NCI-H82 (cell line): ENCODE results near the gene SLC39A13.

Experiments
- DNase-seq: peaks from one replicate; lab custom pipeline; 2025; lab: John Stamatoyannopoulos, UW

Gene SLC39A13

GRCh38 chr11:47384498-47384897 is 23.9 kb upstream of the SLC39A13 start:
- no peak for DNase-seq

GRCh38 chr11:47387944-47388696 is 20.3 kb upstream of the SLC39A13 start:
- no peak for DNase-seq

- DNase-seq: no peak
These were observed 19.5 kb upstream of the SLC39A13 start for GRCh38 chr11:47388697-47389576.

GRCh38 chr11:47389577-47390421 is 18.6 kb upstream of the SLC39A13 start:
- DNase-seq: no peak

- DNase-seq: no peak
These were observed 18.0 kb upstream of the SLC39A13 start for GRCh38 chr11:47390422-47390760.

GRCh38 chr11:47391077-47391583 is 17.3 kb upstream of the SLC39A13 start:
- DNase-seq: no peak

GRCh38 chr11:47391711-47392432 is 16.5 kb upstream of the SLC39A13 start:
- DNase-seq: no peak

GRCh38 chr11:47392546-47393162 is 15.7 kb upstream of the SLC39A13 start:
- no peak for DNase-seq

- no peak for DNase-seq
These were observed 15.0 kb upstream of the SLC39A13 start for GRCh38 chr11:47393163-47394049.

GRCh38 chr11:47394050-47394321 is 14.4 kb upstream of the SLC39A13 start:
- no peak for DNase-seq

GRCh38 chr11:47394322-47395222 is 13.8 kb upstream of the SLC39A13 start:
- no peak for DNase-seq

- DNase-seq: no peak
These were observed 13.0 kb upstream of the SLC39A13 start for GRCh38 chr11:47395223-47396048.

- no peak for DNase-seq
These were observed 12.4 kb upstream of the SLC39A13 start for GRCh38 chr11:47396049-47396320.

- no peak for DNase-seq
These were observed 10.4 kb upstream of the SLC39A13 start for GRCh38 chr11:47398011-47398410.

GRCh38 chr11:47398551-47398950 is 9.8 kb upstream of the SLC39A13 start:
- no peak for DNase-seq

- DNase-seq: no peak
These were observed 8.3 kb upstream of the SLC39A13 start for GRCh38 chr11:47399860-47400767.

- no peak for DNase-seq
These were observed 7.6 kb upstream of the SLC39A13 start for GRCh38 chr11:47400768-47401279.
